PC-3 (cell line): ENCODE data around the gene KNDC1.

Experiments
- CTCF ChIP-seq: fragments of 300-600 bp; sonication (generic); conservative IDR thresholded peaks from 2 replicates; pipeline ENCODE4 v1.5.1; 2017; ENCODE audit warnings: antibody characterized with exemption, low read depth, mild to moderate bottlenecking, low read length
- EZH2phosphoT487 ChIP-seq: fragments of 300-600 bp; sonication (generic); IDR thresholded peaks from 2 replicates; pipeline ENCODE4 v1.6.1; 2018; ENCODE audit warnings: mild to moderate bottlenecking, antibody characterized with exemption, low read length, borderline replicate concordance

DNA sequence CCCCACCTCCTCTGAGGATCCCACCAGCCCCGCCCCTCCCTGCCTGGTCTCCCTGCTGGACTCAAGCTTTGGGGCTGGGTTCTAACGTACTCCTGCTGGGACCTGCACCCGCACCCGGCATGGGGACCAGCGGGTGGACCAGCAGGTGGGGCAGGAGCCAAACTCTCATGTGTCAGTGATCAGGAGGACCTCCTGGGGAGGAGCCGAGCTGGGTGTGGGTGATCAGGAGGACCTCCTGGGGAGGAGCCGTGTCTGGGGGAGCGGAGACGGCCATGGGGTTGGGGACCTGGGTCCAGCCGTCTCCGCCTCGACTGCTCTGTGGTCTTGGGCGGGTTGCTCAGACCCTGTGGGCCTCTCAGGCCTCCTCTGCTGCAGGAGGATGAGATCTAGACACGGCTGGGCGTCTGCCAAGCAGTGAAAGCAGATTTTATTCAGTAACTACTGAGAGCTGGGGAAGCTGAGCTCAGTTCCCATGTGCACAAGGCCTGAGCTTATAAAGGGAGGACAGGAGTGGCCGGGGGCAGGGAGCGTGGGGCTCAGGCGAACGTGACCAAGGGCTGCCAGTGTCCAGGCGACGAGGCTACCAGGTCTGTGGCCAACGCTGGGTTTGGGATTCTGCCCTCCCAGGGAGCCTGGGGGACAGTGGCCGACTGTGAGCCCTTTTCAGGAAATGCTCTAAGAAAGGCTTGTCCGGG lies 36.3 kb downstream of the KNDC1 start:
- TF ChIP-seq CTCF: no peak
- TF ChIP-seq EZH2phosphoT487: no peak
